Ishikawa (cell line): ENCODE results near the gene SCN7A.

Experiments
- CEBPB ChIP-seq: IDR thresholded peaks from 2 replicates; pipeline ENCODE4 v1.6.1; 2012
- CREB1 ChIP-seq: IDR thresholded peaks from 2 replicates; pipeline ENCODE4 v1.6.1; 2012; ENCODE audit warnings: low read depth
- EGR1 ChIP-seq: IDR thresholded peaks from 2 replicates; pipeline ENCODE4 v1.6.1; 2012
- EP300 ChIP-seq: IDR thresholded peaks from 2 replicates; pipeline ENCODE4 v1.6.1; 2012; ENCODE audit warnings: borderline replicate concordance
- FOXM1 ChIP-seq: IDR thresholded peaks from 2 replicates; pipeline ENCODE4 v1.6.1; 2012; ENCODE audit warnings: low read depth, borderline replicate concordance
- MAX ChIP-seq: IDR thresholded peaks from 2 replicates; pipeline ENCODE4 v1.6.1; 2012
- NFIC ChIP-seq: IDR thresholded peaks from 2 replicates; pipeline ENCODE4 v1.6.1; 2012
- RAD21 ChIP-seq: IDR thresholded peaks from 2 replicates; pipeline ENCODE4 v1.6.1; 2012; ENCODE audit warnings: low read depth
- TAF1 ChIP-seq: IDR thresholded peaks from 2 replicates; pipeline ENCODE4 v1.6.1; 2012; ENCODE audit warnings: low read depth, mild to moderate bottlenecking
- TCF12 ChIP-seq: IDR thresholded peaks from 2 replicates; pipeline ENCODE4 v1.6.1; 2012; ENCODE audit warnings: low read depth
- TEAD4 ChIP-seq: IDR thresholded peaks from 2 replicates; pipeline ENCODE4 v1.6.1; 2012
- USF1 ChIP-seq: IDR thresholded peaks from 2 replicates; pipeline ENCODE4 v1.6.1; 2012
- YY1 ChIP-seq: IDR thresholded peaks from 2 replicates; pipeline ENCODE4 v1.6.1; 2012; ENCODE audit warnings: low read depth
- ZBTB7A ChIP-seq: IDR thresholded peaks from 2 replicates; pipeline ENCODE4 v1.6.1; 2012; ENCODE audit warnings: low read depth
- TF ChIP-seq, protein P1 (sequence below): IDR thresholded peaks from 2 replicates; pipeline ENCODE4 v1.6.1; 2012; ENCODE audit warnings: low read depth, mild to moderate bottlenecking

Gene SCN7A

GRCh38 chr2:166411473-166412230 is 82.4 kb downstream of the SCN7A start:
- TF ChIP-seq EGR1 (no peak), TCF12 (no peak), USF1 (no peak)

DNA sequence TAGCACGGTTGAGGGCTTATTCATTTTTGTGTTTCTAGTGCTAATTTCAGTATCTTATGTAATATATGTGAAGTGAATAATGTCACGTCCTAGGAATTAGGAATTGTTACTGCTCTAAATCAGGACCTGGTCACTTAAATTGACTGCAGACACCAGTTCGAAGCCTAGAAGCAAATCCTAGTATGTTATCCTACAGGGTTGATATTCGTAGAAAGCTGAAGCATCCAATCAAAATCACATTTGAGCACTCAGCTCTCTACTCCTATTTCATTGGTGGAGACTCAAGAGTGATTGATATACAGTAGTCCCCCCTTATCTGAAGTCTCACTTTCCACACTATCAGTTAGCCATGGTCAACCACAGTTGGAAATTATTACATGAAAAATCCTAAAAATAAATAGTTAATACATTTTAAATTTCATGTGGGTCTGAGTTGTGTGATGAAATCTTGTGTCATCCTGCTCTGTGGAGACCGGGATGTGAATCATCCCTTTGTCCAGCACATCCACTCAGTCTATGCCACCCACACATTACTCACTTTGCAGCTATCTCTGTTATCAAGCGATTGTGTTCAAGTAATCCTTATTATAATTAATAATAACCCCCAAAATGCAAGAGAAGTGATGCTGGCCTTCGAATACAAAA is 83.1 kb downstream of the SCN7A start:
- TF ChIP-seq USF1 (no peak), CEBPB (no peak), CREB1 (no peak), RAD21 (no peak), EP300 (no peak), NFIC (no peak), TCF12 (no peak), MAX (no peak), TAF1 (no peak), FOXM1 (no peak), TEAD4 (no peak), YY1 (no peak), EGR1 (no peak), ZBTB7A (no peak)
- TF ChIP-seq, protein P1, sequence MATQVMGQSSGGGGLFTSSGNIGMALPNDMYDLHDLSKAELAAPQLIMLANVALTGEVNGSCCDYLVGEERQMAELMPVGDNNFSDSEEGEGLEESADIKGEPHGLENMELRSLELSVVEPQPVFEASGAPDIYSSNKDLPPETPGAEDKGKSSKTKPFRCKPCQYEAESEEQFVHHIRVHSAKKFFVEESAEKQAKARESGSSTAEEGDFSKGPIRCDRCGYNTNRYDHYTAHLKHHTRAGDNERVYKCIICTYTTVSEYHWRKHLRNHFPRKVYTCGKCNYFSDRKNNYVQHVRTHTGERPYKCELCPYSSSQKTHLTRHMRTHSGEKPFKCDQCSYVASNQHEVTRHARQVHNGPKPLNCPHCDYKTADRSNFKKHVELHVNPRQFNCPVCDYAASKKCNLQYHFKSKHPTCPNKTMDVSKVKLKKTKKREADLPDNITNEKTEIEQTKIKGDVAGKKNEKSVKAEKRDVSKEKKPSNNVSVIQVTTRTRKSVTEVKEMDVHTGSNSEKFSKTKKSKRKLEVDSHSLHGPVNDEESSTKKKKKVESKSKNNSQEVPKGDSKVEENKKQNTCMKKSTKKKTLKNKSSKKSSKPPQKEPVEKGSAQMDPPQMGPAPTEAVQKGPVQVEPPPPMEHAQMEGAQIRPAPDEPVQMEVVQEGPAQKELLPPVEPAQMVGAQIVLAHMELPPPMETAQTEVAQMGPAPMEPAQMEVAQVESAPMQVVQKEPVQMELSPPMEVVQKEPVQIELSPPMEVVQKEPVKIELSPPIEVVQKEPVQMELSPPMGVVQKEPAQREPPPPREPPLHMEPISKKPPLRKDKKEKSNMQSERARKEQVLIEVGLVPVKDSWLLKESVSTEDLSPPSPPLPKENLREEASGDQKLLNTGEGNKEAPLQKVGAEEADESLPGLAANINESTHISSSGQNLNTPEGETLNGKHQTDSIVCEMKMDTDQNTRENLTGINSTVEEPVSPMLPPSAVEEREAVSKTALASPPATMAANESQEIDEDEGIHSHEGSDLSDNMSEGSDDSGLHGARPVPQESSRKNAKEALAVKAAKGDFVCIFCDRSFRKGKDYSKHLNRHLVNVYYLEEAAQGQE: no peak

DNA sequence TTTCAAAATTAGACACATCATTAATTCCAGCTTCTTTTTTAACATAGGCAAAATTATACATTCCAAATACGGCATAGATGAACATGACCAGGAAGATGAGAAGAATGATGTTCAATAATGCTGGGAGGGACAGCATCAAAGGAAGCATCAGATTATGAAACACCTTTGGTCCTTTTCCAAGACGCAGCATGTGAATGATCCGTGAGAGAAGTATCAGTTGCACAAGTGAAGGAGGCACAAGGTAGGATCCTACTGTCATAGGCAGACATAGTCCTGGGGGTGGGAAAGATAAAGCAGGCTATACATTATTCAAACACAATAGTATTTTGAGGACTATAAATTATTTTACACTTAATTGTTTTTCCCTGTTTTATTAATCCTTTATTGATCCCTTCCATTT is 87.7 kb downstream of the SCN7A start:
- TF ChIP-seq CREB1: no peak
- no peak for TF ChIP-seq RAD21
- no peak for TF ChIP-seq TCF12
- TF ChIP-seq, protein P1: no peak
- no peak for TF ChIP-seq TEAD4

- TF ChIP-seq CREB1: no peak
- TF ChIP-seq YY1: no peak
- no peak for TF ChIP-seq MAX
- TF ChIP-seq USF1: no peak
- TF ChIP-seq, protein P1: no peak
- TF ChIP-seq FOXM1: no peak
- TF ChIP-seq TEAD4: no peak
- TF ChIP-seq TCF12: no peak
- TF ChIP-seq ZBTB7A: no peak
- no peak for TF ChIP-seq RAD21
- TF ChIP-seq EGR1: no peak
- no peak for TF ChIP-seq EP300
- no peak for TF ChIP-seq TAF1
- TF ChIP-seq NFIC: no peak
- no peak for TF ChIP-seq CEBPB
Measured at GRCh38 chr2:166405569-166405926, 88.5 kb downstream of the SCN7A start.
